HL-60 (cell line): ENCODE data around the gene KIAA0930.

Experiments
- DNase-seq, 2 experiments: peaks; one replicate each; pipeline ENCODE4 v3.0.0-alpha.2; 2010 to 2020; ENCODE audit warnings: low read depth in 1 of 2, low spot score in 1 of 2
- H3K27ac ChIP-seq: fragments of 250-450 bp; sonication (Bioruptor Pico); replicated peaks from 2 replicates; pipeline ENCODE4 v1.5.1; 2020; ENCODE audit warnings: mild to moderate bottlenecking, moderate library complexity
- H3K27me3 ChIP-seq: fragments of 250-450 bp; sonication (Bioruptor Pico); 2 replicates; pipeline ENCODE4 v1.5.1; 2021; ENCODE audit warnings: mild to moderate bottlenecking, moderate library complexity; ENCODE audit not compliant: insufficient read depth, poor library complexity, severe bottlenecking
- H3K4me3 ChIP-seq: replicated peaks from 2 replicates; pipeline ENCODE4 v1.5.1; 2011; ENCODE audit warnings: mild to moderate bottlenecking, control low read depth, low read length; ENCODE audit not compliant: insufficient read depth
- CTCF ChIP-seq: IDR thresholded peaks from one replicate; pipeline ENCODE4 v1.5.1; 2011; ENCODE audit warnings: low read length, control low read depth, inconsistent platforms; ENCODE audit not compliant: insufficient read depth
- GABPA ChIP-seq: IDR thresholded peaks from 2 replicates; pipeline ENCODE4 v1.6.1; 2012; ENCODE audit warnings: low read depth
- POLR2AphosphoS5 ChIP-seq: IDR thresholded peaks from 2 replicates; pipeline ENCODE4 v1.6.1; 2012; ENCODE audit warnings: low read depth
- REST ChIP-seq: IDR thresholded peaks from 2 replicates; pipeline ENCODE4 v1.6.1; 2012; ENCODE audit warnings: low read depth; ENCODE audit not compliant: insufficient replicate concordance
- SPI1 ChIP-seq: IDR thresholded peaks from 2 replicates; pipeline ENCODE4 v1.6.1; 2012; ENCODE audit warnings: low read depth, mild to moderate bottlenecking, borderline replicate concordance
- long read RNA-seq: library from polyadenylated mRNA; unstranded; transcript quantifications from one replicate; pipeline ENCODE4 v2.0.0, GENCODE V29; 2020

KIAA0930 gene
- long read RNA-seq, full-length matches to known transcripts, result 3 of 33 reads
- long read RNA-seq, partial matches to known transcripts, result 5 of 33 reads
- long read RNA-seq, other reads (novel, unspliced or antisense), result 25 of 33 reads

GRCh38 chr22:45240810-45241631 is at the start of gene KIAA0930:
TSS of gene KIAA0930 (minus strand) at chr22:45240894. CDS start at chr22:45240703, 191 bp downstream.
- peak; percentile 75 to 81 for DNase-seq
- no peaks in the 10 kb centered on the region for H3K27me3 ChIP-seq
- H3K4me3 ChIP-seq, result peak within 1 kb of the TSS; percentile 95
- TF ChIP-seq REST (no peak), GABPA (no peak), POLR2AphosphoS5 (no peak), SPI1 (no peak), CTCF (no peak)
- H3K27ac ChIP-seq, result peak within 1 kb of the TSS; percentile 90

- DNase-seq, result no peak
- TF ChIP-seq POLR2AphosphoS5, result no peak
- no peak for TF ChIP-seq SPI1
- no peak for TF ChIP-seq CTCF
- TF ChIP-seq GABPA, result no peak
- no peak for TF ChIP-seq REST
- Histone ChIP-seq H3K27me3 (no peaks in the 10 kb centered on the region), H3K27ac (peak overlapping the region; percentile 57), H3K4me3 (no peak overlapping the region)
Measured at GRCh38 chr22:45286854-45287551, 46.3 kb upstream of the KIAA0930 start.

DNA sequence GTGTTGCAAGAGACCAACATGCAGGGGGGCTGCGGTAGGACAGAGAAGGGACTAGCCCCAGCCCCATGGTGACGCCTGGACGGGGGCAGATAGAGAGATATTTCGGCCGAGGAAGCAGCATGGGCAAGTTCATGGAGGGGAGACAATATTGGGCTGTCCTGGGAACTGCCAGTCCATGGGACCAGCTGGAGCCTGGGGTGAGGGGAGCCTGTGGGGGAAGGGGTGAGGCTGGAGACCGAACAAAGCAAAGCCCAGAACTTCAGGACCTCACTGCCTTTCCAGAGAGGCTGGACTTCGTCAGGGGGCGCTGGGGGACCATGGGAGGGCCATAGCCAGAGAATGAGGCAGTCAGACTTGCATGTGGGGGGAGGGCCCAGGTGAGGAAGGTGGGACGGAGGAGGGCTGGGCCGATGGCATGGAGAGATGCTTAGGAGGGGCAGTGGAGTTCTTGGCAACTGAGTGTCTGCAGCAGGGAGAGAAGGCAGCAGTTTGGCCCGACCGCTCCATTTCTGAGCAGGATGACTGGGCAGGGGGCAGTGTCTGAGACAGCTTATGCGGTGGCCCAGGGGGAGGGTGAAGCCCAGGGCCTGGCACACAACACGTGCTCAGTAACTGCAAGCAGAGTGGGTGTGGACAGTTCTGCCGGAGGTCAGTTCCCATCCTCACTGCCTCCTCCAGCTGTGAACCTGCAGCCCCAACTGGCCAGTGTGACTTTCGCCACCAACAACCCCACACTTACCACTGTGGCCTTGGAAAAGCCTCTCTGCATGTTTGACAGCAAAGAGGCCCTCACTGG is 44.8 kb upstream of the KIAA0930 start:
- no peak for DNase-seq
- no peaks in the 10 kb centered on the region for H3K27me3 ChIP-seq
- TF ChIP-seq SPI1, result no peak
- TF ChIP-seq POLR2AphosphoS5, result no peak
- TF ChIP-seq REST, result no peak
- TF ChIP-seq GABPA, result no peak
- TF ChIP-seq CTCF, result no peak
- H3K27ac ChIP-seq, result no peak overlapping the region
- no peak overlapping the region for H3K4me3 ChIP-seq
